ENCODE results near the gene CBY1.
A peak's percentile ranks its signal among the peaks of the same experiment; 100 is the strongest.

CBY1 gene

DNA sequence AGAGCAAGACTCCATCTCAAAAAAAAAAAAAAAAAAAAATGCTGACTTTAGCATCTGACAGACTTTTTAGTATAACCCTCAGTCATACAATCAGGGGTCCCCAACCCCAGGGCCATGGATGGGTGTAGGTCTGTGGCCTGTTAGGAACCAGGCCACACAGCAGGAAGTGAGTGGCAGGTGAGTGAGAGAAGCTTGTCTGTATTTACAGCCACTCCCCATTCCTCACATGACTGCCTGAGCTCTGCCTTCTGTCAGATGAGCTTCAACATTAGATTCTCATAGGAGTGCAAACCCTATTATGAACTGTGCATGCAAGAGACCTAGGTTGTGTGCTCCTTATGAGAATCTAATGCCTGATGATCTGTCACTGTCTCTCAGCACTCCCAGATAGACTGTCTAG, 3.6 kb upstream of the CBY1 start:
- no peak for DNase-seq

- DNase-seq: no peak
These were observed 2.7 kb upstream of the CBY1 start for GRCh38 chr22:38653741-38654140.

GRCh38 chr22:38655519-38656255, 751 bp upstream of the CBY1 start:
- no peak for DNase-seq

- peak; percentile 15 for DNase-seq
These were observed 839 bp downstream of the CBY1 start for GRCh38 chr22:38657045-38657909.

GRCh38 chr22:38674888-38675287, 18.4 kb downstream of the CBY1 start:
- no peak for DNase-seq

DNA sequence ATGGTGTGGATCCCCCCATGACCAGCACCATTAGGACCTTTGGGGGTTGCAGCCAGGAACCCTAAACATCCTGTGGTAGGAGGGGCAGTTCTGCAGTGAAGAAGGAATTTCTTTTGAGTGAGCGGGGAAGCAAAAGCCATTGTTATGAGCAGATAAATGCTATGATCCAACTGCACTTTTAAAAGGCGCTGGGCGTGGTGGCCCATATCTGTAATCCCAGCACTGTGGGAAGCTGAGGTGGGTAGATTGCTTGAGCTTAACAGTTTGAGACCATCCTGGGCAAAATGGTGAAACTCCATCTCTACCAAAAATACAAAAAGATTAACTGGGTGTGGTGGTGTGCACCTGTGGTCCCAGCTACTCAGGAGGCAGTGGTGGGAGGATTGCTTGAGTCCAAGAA, 19.4 kb downstream of the CBY1 start:
- DNase-seq: no peak

DNA sequence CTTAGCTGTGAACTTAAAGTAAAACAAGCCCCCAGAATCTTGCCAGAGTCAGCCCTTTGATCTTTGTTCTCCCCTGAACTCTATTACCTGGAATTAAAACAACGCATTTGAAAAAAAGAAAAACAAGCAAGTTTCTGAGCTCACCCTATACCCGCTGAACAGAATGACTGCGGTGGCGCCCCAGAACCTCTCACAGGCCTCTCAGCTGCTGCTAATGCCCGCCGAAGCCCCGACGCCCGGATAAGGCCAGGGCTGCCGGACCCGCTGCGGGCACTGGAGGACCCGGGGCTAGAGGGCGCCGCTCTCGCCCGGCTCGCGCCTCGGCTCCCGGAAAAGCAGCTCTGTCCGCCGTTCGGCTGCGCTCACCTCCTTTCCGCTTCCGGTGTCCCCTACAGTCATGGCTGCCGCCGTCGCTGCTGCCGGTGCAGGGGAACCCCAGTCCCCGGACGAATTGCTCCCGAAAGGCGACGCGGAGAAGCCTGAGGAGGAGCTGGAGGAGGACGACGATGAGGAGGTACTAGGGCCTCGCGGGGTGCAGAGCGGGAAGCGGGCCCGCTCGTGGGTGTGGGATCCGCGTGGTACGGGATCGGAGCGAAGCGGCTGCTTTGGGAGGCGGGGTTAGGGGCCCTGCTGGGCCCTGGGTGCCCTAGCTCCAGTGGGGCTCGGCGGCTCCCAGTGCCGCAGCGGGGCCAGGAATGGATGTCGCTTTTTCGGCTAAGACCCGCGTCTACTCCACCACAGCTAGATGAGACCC, 25.3 kb downstream of the CBY1 start, which contains the start of gene TOMM22:
TSS of gene TOMM22 (plus strand) at position 376 of the 754 bp plus-strand sequence. CDS start at position 398, 22 bp downstream.
- DNase-seq: peak; percentile 94

DNA sequence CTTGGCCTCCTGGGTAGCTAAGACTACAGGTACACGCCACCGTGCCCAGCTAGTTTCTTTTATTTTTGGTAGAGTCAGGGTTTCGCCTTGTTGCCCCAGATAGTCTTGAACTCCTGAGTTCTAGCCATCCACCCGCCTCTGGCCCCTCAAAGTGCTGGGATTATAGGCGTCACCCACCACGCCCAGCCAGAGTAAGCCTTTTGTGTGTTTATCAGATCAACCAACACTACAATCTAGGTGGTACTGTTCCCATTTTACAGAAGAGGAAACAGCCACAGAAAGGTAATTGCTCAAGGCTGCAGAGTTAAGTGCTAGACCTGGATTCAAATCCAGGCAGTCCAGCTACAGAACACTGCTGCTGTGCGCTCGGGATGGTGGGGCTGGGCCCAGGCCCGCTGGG, 28.5 kb downstream of the CBY1 start:
- no peak for DNase-seq

DNA sequence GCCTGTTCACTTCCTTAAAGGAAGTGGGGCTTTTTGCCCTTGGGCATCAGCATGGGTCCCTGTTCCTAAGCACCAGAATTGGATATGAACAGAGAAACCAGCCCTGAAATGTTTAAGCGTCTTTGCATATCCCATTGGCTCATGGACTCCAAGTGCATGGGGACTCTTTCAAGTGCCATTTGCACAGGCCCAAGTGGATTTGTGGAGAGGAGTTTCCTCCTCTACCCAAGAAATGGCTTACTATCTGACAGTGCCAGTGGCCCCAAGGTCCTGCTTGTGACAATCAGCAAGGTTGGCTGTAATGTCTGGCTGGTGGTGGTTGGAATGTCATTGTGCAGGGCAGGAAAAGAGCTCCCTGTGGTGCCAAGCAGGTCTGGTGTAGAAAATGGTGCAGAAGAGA, 29.3 kb downstream of the CBY1 start:
- no peak for DNase-seq

GRCh38 chr22:38689651-38690050, 33.2 kb downstream of the CBY1 start:
- DNase-seq: no peak

DNA sequence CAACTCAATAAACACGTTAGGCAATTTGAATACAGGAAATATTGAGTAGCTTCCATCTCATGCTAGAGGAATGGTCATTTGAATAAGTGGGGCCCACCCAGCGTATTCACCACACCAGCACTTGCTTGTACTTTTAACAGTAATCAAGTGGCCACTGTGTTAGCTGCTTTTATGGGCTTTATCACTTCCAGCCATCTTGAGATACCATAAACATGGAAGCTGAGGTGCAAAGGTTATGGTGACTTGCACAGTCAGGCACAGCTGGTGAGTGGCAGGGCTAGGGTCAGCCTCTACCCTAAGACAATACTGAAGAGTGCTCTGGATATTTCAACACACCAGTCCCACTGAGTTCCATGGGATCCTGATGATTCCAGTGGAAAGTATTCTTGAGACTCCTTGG, 37.6 kb downstream of the CBY1 start:
- DNase-seq: no peak

GRCh38 chr22:38694940-38695339, 38.5 kb downstream of the CBY1 start:
- DNase-seq: peak; percentile 63

DNA sequence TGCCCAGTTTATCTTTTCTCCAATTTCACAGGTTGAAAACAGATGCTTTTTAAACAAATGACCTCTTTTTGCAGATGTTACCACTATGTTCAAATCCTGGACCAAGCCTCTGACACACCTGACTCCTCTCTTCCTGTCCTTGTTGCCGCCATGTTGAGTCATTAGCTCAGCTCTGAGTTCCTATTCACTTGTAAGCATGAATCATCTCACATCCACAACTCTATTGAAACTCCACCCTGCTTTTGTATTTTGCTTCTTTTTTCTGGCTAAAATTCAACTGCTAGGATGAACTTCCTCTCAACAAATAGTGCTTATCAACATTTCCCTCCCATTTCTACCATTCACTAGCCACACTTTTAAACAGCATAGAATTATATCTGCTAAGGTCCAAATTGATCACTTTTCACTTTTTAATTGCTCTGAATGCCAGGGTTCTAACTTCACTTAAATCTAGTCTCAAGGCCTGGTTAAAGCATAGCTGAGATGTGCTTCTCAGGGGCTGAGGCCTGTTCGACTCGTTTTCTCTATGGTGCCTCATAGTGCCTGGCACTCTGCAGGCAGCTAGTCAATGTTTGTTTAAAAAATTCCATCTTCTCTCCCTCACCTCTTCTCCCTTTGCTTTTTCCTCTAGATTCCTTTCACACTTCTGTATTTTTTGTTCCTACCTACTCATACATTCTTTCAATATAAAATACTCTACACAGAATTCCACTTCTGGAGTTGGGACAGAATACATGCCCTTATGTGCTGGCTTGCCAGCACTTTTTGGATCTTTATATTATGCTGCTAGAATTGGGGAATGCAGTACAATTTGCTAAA, 40.4 kb downstream of the CBY1 start:
- peak; percentile 75 for DNase-seq

GRCh38 chr22:38697425-38698089, 41.1 kb downstream of the CBY1 start:
- DNase-seq: no peak

DNA sequence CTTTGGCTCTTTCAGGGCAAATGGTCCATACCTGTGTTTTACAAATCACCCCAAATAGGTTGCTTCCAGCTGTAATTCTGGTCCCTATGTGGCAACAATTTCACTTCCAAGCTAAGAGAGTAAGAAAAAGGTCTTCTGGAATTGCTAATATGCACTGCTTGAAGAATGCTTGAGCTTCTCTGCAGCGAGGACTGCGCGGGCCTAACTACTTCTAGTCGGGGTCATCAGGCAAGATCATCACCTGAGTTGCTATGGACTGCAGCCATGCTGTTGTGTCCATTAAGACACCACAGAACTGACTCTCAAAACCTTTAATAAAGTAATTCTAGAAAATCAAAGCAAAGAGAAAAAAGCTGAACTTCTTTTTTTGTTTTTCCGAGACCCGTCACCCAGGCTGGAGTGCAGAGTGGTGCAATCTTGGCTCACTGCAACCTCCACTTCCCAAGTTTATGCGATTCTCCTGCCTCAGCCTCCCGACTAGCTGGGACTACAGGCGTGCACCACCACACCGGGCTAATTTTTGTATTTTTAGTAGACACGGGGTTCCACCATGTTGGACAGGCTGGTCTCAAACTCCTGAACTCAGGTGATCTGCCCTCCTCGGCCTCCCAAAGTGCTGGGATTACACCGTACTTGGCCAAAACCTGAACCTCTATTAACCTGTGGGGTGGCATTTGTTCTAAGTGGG, 42.1 kb downstream of the CBY1 start:
- no peak for DNase-seq

DNA sequence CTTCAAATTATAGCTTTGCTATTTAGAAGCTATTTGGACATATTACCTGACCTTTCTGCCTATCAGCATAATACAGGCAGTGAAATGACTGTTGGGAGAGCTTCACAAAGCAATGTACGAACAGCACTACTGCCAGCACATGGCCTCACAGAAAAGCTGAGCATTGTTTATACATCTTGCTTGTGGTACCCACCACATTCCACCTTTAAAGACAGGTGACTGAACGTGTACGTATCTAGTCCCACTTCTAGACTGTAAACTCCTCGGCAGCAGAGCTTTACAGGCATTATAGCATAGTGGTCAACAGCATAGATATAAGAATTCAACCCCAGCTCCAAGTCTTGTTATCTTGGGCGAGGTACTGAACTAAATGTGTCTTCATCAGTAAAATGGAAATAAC, 42.7 kb downstream of the CBY1 start:
- no peak for DNase-seq

- DNase-seq: no peak
These were observed 43.3 kb downstream of the CBY1 start for GRCh38 chr22:38699784-38700183.

GRCh38 chr22:38700270-38700788, 43.9 kb downstream of the CBY1 start:
- peak; percentile 88 for DNase-seq

DNA sequence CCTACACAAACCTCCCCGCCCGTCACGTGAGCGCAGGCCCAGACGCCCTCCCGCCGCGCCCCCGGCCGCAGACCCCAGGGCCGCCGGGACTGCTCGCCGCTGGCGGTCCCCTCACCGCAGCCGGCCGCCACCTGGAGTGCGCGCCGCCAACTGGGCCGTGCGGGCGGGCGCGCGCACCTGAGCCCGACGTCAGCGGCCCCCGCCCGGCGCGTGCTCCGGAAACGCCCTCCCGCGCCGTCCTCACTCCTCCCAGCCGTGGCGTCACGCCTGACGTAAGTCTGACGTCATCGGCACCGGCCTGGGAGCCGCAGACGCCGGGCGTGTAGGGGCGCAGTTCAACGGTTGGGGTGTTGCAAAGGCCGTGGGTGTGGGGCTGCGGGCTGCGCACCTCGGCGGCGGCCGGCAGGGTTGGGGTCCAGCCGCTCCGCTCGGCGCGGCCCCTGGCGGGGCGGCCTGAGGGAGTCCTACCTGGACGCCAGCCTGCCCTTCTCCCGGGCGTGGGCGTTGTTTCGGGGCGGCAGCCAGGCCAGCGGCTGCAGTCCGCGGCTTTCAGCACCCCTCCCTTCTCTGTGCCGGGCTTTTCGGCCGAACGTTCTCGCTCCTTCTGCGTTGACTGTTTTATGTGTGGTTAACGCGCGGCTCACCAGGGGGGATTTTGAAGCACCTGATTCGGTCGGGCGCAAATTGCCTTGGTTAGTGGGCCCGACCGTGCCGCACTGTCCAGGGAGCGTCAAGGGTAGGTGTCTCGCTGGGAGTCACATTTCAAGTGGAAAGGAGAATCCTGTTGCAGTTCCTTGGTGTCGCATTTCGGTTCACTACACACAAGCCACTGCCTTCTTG, 44.6 kb downstream of the CBY1 start, which contains the start of gene JOSD1:
TSS of gene JOSD1 (minus strand) at position 155 of the 840 bp plus-strand sequence. CDS start 956 bp downstream, outside the sequence.
- DNase-seq: peak; percentile 98
